Mucosa of gallbladder (tissue), 1 donor: ENCODE results near the gene OR1D5. TPM values are rescaled to one million over a fixed set of nuclear protein-coding genes. Genes with fewer than 3 reads are reported as not detected.

Source experiments
- total RNA-seq: library from RNA; stranded (reverse); gene quantifications from one replicate; pipeline ENCODE4 v1.2.1, GENCODE V29; 2021
- donor health status: DM: no; HTN: no; CAD: no.

Gene OR1D5
- total RNA-seq, 1 donor from 2014 or later = not detected

Other genes with a start within 250 kb of the OR1D5 start
- not detected for gene OR1D2, start 40.8 kb upstream of the OR1D5 start, total RNA-seq
- not detected for gene OR1G1, start 63.9 kb upstream of the OR1D5 start, total RNA-seq
- gene OR1A2, start 133.9 kb upstream of the OR1D5 start, total RNA-seq = not detected
- not detected for gene OR1A1, start 144.1 kb upstream of the OR1D5 start, total RNA-seq
- 0.81 TPM for gene OR3A1, start 234.8 kb upstream of the OR1D5 start, total RNA-seq